GM13976 (cell line): ENCODE results near the gene LRMDA.

Experiments used
- DNase-seq: peaks from one replicate; pipeline ENCODE4 v3.0.0; 2012; ENCODE audit warnings: low spot score
- in situ Hi-C: fragments of 300-500 bp; cut with MboI; formaldehyde crosslinking; loops from one replicate; pipeline ENCODE4 v1.12.0; 2022; ENCODE audit warnings: low sequenced_read_pairs, mixed read lengths, inconsistent platforms; ENCODE audit not compliant: unreplicated experiment
- TF ChIP-seq, protein P1 (sequence below): IDR thresholded peaks from 2 replicates; pipeline ENCODE4 v1.5.1; 2012; ENCODE audit warnings: borderline replicate concordance, mild to moderate bottlenecking; ENCODE audit not compliant: insufficient read depth; ENCODE audit errors: extremely low read depth, missing control alignments, control extremely low read depth

LRMDA gene

DNA sequence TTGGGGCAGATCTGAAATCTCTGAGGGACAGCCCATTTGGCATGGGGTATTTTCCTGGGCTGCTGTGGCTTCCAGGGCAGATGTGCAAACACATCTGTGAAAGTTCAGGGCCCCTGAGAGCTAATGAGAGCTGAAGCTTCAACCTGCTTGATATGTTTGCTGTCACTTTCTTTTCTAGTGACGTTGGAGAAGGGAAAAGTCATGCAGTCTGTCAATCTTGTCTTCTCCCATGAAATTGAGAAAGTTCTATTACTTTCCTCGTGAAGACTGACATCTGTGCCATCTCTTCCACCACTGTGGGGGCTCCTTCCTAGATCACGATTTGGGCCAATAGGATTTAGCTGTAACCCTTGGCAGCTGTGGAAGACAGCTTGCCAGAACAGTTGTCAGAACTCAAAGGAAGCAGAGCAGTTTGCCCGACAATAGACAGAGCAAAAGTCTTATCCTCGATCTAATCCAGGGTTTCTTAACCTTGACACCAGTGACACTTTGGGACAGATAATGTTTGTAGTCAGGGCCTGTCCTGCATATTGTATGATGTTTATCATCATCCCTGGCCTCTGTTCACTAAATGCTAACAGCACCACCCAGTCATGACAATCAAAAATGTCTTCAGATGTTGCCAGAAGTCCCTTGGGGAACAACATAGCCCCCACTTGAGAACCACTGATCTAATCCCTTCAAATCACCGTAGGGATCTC lies 586.5 kb downstream of the LRMDA start:
- DNase-seq, result no peak
- in situ Hi-C loops, result no loop called here
- TF ChIP-seq, protein P1, sequence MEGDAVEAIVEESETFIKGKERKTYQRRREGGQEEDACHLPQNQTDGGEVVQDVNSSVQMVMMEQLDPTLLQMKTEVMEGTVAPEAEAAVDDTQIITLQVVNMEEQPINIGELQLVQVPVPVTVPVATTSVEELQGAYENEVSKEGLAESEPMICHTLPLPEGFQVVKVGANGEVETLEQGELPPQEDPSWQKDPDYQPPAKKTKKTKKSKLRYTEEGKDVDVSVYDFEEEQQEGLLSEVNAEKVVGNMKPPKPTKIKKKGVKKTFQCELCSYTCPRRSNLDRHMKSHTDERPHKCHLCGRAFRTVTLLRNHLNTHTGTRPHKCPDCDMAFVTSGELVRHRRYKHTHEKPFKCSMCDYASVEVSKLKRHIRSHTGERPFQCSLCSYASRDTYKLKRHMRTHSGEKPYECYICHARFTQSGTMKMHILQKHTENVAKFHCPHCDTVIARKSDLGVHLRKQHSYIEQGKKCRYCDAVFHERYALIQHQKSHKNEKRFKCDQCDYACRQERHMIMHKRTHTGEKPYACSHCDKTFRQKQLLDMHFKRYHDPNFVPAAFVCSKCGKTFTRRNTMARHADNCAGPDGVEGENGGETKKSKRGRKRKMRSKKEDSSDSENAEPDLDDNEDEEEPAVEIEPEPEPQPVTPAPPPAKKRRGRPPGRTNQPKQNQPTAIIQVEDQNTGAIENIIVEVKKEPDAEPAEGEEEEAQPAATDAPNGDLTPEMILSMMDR, result no peak

DNA sequence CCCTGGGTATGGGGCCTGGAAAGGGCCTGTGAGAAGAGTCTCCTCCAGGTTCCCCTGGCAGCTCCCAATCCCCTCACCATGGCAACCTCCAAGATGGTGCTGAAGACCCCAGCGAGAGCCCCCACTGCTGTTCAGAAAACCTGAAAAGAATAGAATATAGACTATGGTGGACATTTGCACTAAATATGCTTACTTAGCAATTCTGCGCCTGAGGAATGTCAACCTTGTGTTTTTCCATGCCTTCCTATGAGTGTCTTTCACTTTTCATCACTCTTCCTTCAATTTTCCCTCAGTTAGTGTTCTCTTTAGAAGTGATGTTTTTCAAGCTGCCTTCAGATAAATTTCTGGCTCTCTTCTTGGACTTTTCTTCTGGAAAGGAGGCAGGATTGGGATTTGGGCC lies 589.2 kb downstream of the LRMDA start:
- in situ Hi-C loops, result no loop called here
- TF ChIP-seq, protein P1, result no peak
- DNase-seq, result no peak

DNA sequence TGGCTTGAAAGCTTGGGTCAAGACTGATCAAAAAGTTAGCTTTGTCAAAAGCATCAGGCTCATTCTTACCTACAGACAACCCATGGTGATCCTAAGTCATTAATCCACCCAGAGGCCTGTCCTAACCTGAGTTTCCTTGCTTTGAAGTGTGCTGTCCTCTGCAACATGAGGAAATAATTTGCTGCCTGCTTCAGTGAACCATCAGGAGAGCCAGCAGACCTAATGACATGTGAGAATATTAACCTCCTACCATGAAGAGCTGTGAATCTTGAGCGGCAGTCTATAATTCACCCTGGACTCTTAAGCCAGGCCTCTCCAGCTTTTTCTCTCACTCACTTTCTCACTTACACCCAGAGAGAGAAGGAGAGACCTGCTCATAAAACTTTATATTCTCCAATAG lies 590.0 kb downstream of the LRMDA start:
- TF ChIP-seq, protein P1, result no peak
- DNase-seq, result no peak
- in situ Hi-C loops, result no loop called here

DNA sequence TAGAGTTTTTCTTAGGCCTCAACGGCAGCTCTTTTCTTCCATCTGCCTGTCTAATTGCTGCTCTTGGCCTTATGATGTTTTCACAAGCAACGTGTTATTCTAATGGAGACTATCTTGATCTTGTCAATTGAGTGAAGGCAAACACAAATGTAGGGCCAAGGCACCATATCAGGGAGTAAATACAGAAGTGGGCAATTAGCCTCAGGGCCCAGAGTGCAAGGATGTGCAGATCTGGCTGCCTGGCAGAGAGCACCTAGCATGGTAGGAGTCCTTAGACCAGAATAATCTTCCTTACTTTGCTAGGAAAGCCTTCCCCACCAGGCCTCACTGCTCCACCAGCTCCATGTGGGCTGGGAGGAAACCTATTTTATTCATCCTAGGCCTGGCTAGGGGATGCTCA lies 590.9 kb downstream of the LRMDA start:
- TF ChIP-seq, protein P1, result no peak
- DNase-seq, result no peak
- in situ Hi-C loops, result no loop called here

DNA sequence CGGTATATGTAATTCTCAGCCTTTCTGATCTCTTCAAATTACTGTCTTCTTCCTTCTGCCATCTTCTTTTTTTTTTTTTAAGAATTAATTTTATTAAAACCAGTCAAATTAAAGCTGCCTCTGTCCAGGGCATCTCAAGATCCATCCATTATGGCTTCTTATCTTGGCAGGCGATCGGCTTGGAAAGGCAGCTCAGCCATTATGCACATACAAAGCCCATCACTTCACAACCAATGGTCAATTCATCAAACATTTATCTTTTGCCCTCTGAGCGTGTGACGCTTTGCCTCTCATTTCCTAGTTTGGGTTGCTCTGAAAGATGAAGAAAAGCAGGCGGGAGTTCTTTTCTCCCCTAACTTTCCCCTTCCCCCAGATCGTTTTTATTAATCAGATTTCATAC lies 591.6 kb downstream of the LRMDA start:
- TF ChIP-seq, protein P1, result no peak
- in situ Hi-C loops, result no loop called here
- no peak for DNase-seq

DNA sequence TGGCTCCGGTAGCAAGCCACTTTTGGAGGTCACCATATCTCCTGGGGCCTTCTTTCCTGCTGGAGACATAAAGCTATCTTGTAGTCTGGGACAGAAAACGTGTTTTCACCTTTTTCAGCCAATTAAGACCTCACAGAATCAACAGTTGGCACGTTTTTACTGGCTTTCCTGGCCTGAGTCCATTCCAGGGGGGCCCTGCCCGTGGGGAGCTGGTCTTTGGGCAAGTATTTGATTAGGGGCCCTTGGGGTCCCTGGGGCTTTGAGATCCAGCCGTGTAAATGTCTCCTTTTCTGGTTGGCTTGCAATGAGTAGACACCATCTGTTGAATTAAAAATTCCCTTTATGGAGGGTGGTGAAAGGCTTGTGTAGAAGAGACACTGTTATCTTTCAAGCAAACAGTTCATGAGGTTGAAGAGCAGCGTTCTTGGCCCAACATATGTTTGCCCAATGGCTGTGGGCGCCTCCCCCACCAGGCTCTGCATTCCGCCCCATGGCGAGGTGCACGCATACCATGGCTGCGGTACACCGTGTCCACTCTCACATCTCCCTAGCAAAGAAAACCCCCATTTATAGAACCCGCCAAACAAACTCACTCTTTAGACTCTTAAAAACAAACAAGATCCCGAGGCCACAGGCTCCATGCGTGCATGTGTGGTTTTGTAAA lies 593.2 kb downstream of the LRMDA start:
- in situ Hi-C loops, result loop anchor here (25.0 kb wide), 1 partner anchor 637 kb away; no protein-coding TSS in a partner anchor
- TF ChIP-seq, protein P1, result no peak

More for the DNA sequence above, 593.2 kb downstream of the LRMDA start:
- DNase-seq, result no peak
